ENCODE measurements around the gene QRICH1. TPM values are rescaled to one million over a fixed set of nuclear protein-coding genes. Genes with fewer than 3 reads are reported as not detected.

QRICH1 gene
- total RNA-seq, 1 experiment from 2014 or later: 123 TPM

- TF ChIP-seq ARID4B (CRISPR knock-in tag; IDR thresholded peaks at IDR 0.05; ENCODE audit: borderline replicate concordance) (no peak), PRRX2 (CRISPR knock-in tag; IDR thresholded peaks at IDR 0.05) (no peak), SMAD4 (CRISPR knock-in tag; IDR thresholded peaks at IDR 0.05) (no peak), NR2C2 (CRISPR knock-in tag; IDR thresholded peaks at IDR 0.05) (no peak)
- TF ChIP-seq, protein P1, sequence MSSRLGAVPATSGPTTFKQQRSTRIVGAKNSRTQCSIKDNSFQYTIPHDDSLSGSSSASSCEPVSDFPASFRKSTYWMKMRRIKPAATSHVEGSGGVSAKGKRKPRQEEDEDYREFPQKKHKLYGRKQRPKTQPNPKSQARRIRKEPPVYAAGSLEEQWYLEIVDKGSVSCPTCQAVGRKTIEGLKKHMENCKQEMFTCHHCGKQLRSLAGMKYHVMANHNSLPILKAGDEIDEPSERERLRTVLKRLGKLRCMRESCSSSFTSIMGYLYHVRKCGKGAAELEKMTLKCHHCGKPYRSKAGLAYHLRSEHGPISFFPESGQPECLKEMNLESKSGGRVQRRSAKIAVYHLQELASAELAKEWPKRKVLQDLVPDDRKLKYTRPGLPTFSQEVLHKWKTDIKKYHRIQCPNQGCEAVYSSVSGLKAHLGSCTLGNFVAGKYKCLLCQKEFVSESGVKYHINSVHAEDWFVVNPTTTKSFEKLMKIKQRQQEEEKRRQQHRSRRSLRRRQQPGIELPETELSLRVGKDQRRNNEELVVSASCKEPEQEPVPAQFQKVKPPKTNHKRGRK (CRISPR knock-in tag; IDR thresholded peaks at IDR 0.05; ENCODE audit: borderline replicate concordance): no peak
- TF ChIP-seq, protein P2, sequence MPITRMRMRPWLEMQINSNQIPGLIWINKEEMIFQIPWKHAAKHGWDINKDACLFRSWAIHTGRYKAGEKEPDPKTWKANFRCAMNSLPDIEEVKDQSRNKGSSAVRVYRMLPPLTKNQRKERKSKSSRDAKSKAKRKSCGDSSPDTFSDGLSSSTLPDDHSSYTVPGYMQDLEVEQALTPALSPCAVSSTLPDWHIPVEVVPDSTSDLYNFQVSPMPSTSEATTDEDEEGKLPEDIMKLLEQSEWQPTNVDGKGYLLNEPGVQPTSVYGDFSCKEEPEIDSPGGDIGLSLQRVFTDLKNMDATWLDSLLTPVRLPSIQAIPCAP (CRISPR knock-in tag; IDR thresholded peaks at IDR 0.05): no peak
- TF ChIP-seq, protein P3, sequence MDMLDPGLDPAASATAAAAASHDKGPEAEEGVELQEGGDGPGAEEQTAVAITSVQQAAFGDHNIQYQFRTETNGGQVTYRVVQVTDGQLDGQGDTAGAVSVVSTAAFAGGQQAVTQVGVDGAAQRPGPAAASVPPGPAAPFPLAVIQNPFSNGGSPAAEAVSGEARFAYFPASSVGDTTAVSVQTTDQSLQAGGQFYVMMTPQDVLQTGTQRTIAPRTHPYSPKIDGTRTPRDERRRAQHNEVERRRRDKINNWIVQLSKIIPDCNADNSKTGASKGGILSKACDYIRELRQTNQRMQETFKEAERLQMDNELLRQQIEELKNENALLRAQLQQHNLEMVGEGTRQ (CRISPR knock-in tag; IDR thresholded peaks at IDR 0.05): no peak
Measured at GRCh38 chr3:49005998-49006397, 87.9 kb downstream of the QRICH1 start (continued).

DNA sequence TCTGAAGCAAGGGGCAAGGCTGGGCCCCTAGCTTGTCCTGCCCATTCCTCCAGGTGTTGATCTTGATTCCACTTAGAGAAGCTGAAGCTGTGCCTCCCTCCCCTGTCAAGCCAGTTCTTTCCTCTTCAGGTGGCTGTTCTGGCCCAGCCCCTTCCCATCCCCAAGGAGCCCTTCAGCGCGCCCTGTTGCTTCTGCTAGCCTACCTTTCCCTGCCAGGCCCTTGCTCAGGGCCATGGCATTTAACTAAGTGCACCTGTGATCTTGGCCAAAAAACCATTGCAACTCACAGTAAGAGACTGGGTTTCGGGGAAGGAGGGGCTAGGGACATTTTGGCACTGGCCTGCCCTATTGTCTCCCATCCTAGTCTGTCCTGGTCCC is 88.6 kb downstream of the QRICH1 start:
- Mint-ChIP-seq H3K36me3 (peaks cover 11% of the 10 kb centered on the region; the same call in 1 of the 2 replicates), H3K27me3 (ENCODE audit: low read depth) (no peaks in the 10 kb centered on the region), H3K4me3 (no peak overlapping the region), H3K9me3 (no peaks in the 10 kb centered on the region), H3K4me1 (peaks cover 18% of the 10 kb centered on the region), H3K27ac (no peak overlapping the region)
- POLR2A ChIA-PET: interaction anchor here (4.6 kb wide), 1 partner anchor 17 kb away, joined by 81 read pairs; the partner anchor contains the start of gene NDUFAF3
- TF ChIP-seq HMGA2 (CRISPR knock-in tag; IDR thresholded peaks at IDR 0.05) (no peak), CREM (CRISPR knock-in tag; IDR thresholded peaks at IDR 0.05) (no peak)
- TF ChIP-seq, protein P4, sequence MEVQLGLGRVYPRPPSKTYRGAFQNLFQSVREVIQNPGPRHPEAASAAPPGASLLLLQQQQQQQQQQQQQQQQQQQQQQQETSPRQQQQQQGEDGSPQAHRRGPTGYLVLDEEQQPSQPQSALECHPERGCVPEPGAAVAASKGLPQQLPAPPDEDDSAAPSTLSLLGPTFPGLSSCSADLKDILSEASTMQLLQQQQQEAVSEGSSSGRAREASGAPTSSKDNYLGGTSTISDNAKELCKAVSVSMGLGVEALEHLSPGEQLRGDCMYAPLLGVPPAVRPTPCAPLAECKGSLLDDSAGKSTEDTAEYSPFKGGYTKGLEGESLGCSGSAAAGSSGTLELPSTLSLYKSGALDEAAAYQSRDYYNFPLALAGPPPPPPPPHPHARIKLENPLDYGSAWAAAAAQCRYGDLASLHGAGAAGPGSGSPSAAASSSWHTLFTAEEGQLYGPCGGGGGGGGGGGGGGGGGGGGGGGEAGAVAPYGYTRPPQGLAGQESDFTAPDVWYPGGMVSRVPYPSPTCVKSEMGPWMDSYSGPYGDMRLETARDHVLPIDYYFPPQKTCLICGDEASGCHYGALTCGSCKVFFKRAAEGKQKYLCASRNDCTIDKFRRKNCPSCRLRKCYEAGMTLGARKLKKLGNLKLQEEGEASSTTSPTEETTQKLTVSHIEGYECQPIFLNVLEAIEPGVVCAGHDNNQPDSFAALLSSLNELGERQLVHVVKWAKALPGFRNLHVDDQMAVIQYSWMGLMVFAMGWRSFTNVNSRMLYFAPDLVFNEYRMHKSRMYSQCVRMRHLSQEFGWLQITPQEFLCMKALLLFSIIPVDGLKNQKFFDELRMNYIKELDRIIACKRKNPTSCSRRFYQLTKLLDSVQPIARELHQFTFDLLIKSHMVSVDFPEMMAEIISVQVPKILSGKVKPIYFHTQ (CRISPR knock-in tag; IDR thresholded peaks at IDR 0.05): no peak
- TF ChIP-seq, protein P3 (CRISPR knock-in tag; IDR thresholded peaks at IDR 0.05): no peak
- CTCF ChIA-PET: interaction anchor here (4.1 to 9.3 kb wide), 2 partner anchors 17 kb away, joined by 107 to 124 read pairs; partner anchors contain the start of genes NDUFAF3 and P4HTM
- DNase-seq (ENCODE audit: low spot score) (no peak), ATAC-seq (no peak)

Data from WTC11 (cell line).